NCI-H2107 treated with DMSO at 0.1 percent for 48 hours (cell line): ENCODE data around the gene SMIM44.
"Not testable (repeated sequence)": the region's sequence is repeated elsewhere in the genome, so short reads cannot be mapped to it uniquely, and the experiment has no call there.

Experiments
- DNase-seq: peaks from one replicate; lab custom pipeline; 2025; ENCODE audit not compliant: unreplicated experiment; lab: John Stamatoyannopoulos, UW

The SMIM44 gene

DNA sequence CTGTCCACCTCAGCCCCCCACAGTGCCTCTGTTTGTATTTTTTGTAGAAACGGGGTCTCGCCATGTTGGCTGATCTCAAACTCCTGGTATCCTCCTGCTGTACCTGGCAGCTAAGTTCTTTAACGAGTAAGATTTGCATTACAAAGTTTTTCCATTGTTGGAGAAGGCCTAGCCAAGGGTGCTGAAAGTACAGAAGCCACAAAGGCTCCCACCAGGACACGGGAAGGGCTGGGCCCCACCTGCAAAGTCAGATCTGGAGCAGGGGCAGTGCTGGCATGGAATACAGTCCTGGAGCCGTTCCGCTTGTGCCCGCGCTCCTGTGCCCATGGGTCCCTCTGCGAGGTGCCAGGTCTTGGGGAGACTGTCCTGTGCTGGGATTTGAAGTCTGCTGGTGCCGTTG, 35.0 kb upstream of the SMIM44 start:
- DNase-seq = no peak

DNA sequence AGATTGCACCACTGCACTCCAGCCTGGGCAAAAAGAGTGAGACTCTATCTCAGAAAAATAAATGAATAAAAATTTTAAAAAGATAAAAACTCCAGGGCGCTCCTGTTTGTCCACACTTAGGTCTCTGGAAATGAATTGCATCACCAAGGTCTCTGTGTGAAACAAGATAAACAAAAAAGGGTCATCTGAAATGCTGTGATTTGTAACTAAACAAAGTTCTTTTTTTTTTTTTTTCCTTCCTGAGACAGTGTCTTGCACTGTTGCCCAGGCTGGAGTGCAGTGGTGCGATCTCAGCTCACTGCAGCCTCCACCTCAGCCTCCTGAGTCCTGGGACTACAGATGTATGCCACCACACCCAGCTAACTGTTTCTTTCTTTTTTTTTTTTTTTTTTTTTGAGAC, 34.4 kb upstream of the SMIM44 start:
- no peak for DNase-seq

DNA sequence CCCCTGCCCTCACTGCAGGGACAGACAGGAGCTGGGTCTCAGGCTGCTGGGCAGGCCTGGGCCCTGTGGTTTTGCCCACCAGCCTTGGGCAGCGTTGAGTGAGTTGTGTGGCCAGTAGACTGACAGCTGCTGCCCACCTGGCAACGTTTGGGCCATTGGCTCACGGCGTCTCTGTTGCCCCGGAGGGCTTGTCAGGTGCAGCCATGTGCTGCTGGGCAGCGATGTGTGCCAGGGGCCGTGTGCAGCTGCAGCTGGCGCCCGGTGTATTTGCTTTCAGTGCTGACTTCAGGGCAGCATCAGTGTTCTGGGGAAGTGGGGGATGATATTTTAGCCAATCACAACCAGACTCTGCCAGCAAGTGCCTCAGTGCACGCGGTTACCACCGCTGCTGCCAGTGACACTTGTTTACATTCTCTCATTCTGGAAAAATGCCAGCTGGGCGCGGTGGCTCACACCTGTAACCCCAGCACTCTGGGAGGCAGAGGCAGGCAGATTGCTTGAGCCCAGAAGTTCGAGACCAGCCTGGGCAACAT, 33.5 kb upstream of the SMIM44 start:
- peak; percentile 72 for DNase-seq

DNA sequence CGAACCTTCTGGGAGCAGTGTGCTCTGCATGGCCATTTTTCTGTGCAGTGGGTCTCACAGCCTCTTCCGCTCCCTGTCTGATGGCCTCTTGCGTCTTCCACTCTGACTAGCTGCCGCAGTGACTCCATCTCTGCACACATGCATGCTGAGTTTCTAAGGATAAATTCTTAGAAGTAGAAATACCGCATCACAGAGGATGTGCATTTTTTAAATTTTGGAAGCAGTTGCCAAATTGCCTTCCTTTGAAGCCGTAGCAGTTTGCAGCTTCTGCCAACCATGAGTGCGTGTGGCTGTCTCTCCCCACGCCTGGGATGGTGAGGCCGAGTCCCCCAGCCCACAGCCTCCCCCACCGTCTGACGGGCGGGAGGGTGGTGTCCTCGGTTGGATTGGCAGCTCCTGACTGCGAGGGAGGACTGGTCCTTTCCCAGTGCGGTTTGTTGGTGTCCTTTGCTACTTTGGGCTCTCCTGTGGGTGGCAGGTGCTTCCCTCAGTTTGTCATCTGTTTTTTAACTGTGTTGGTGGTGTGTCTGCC, 32.7 kb upstream of the SMIM44 start:
- DNase-seq = no peak

DNA sequence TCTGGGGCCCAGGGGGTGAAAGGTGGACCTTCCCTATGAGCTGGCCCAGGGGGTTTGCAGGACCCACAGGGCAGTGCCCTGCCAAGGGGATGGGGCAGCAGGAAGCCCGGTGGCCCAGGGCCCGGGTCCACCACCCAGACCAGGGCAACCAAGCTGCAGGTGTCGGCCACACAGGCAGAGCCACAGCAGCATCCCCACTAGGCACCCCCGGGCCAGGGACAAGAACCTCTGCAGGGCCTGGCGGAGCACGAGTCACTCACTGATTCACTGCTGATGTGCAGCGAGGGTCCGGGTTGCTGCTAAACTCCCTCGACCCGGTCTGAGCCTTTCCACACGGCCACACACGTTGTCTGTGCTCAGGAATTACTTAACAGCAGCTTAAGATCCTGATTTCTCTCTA, 31.7 kb upstream of the SMIM44 start:
- no peak for DNase-seq

DNA sequence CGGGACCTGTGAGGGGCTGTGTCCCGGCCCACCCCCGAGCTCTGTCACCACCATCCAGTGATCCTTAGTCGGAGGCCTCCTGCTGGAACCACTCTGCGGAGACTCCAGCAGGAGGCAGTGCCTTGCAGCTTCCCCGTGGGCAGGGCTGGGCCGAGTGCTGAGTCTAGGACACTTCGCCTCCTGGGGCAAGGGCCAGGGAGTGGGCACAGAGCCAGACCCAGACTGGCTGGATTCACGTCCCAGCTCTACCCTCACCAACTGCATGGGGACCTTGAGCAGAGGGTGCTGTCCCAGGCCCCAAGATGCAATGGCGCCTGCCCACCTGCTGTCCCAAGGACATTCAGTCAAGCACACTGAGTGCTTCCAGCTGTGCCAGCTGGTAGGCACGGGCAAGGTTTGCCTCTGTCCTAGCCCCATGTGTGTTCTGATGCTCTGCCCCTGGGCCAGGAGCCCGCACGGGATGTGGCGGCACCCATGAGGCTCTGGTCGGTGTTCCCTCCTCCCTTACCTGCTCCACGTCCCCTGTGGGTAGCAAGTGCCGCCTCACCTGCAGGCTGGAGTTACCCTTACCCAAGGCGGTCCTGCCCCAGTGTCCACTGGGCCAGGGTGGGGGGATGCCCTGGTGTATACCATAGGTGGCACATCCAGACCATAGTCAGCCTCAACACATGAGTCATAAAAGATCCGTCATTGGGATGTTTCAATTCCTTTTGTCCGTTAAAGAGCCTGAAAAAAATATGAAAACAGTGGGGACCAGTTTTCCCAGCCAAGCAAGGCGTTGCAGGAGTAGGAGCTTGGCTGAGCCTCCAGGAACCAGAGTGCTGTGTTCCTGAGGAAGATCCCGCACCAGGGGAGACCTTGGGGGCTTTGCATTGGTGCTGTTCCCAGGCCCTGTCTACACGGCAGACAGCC, 30.2 kb upstream of the SMIM44 start:
- no peak for DNase-seq

DNA sequence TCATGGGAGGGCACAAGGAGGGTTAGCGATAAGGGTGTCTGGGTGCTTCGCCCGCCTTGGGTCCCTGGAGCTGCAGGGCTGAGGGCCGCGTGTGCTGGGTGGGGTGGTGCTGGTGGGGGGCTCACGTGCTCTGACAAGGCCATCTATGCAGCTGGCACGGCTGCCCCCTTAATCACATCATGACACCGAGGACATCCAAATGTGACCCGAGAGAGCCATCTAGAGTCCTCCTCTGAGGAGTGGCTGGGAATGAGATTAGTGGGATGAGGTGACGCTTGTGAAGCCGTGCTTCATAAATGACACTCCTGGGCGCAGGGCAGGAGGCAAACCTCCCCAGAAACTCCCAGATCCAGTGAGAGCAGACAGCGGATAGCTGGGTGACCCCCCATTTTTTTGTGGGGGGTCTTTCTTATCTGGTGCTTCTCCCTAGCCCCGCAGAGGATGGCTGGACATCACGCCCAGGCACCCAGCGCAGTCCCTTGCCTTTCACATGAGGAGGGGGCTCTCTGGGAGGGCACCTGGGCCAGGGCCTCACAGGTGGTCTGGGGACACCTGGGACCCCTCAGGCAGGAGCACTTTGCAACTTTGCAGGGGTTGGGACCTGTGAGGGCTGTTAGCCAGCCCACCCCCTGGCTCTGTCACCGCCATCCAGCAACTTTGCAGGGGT, 29.5 kb upstream of the SMIM44 start:
- no peak for DNase-seq

DNA sequence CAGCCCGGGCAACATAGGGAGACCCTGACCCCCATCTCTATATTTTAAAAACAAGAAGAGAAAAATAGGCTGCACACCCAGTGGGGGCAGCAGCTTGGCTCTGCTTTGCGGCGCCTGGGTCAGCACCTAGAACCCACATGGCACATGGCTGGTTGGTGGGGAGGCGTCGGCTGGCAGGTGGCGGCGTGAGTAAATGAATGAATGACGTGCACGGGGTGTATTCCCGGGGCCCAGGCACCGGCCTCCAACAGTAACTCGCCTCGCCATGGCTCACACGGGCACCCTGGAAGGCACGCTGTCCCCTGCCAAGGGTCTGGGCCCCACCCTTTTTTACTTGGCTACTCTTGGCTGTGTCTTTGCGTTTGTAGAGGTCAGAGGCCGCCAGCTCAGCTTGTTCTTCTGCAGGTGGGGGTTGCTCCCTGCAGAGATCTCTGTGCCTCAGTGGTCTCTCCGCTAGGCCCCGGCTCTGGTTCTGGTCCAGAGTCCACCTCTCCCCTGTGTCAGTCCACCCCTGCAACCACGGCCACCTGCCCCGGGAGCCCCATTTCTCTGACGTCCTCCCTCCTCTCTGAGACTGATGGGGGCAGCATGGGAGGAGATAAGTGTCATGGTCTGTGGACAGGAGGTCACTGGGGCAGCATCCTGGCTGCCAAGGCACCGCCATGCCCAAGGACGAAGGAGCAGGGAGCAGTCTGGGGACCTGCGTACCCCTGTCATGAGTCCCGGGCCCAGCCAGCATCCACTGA, 28.4 kb upstream of the SMIM44 start:
- no peak for DNase-seq

DNA sequence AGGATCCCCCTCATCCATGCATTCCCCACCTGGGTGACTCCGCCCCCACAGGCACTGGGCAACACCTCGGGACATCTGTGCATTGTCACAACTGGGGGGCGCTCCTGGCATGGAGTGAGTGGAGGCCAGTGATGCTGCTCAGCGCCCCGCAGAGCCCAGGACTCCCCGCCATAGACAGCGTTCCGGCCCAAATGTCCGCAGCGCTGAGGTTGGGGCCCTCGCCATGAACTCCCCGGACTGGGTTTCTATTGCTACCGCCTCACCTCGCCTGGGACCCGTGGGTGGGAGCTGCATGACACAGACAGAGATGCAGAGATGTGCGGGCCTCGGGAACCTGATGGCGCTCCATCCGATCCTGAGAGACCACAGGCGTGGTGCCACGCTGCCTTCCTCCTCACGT, 27.5 kb upstream of the SMIM44 start:
- no peak for DNase-seq

DNA sequence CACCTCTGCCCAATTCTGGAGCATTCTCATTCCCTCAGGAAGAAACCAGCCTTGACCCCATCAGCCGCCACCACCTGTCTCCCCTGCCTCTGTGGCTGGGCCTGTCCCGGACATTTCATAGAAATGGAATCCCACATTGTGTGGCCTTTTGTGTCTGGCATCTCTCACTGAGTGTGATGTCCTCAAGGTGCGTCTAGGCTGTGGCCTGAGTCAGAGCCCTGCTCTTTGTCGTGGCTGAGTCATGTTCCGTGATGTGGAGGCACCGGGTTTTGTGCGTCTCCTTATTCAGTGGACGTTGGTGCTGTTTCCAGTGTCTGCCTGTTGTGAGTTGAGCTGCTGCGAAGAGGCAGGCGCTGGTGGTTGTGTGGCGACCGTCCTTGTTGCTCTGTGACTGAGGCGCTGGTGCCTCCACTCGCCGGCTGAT, 26.3 kb upstream of the SMIM44 start:
- no peak for DNase-seq

DNA sequence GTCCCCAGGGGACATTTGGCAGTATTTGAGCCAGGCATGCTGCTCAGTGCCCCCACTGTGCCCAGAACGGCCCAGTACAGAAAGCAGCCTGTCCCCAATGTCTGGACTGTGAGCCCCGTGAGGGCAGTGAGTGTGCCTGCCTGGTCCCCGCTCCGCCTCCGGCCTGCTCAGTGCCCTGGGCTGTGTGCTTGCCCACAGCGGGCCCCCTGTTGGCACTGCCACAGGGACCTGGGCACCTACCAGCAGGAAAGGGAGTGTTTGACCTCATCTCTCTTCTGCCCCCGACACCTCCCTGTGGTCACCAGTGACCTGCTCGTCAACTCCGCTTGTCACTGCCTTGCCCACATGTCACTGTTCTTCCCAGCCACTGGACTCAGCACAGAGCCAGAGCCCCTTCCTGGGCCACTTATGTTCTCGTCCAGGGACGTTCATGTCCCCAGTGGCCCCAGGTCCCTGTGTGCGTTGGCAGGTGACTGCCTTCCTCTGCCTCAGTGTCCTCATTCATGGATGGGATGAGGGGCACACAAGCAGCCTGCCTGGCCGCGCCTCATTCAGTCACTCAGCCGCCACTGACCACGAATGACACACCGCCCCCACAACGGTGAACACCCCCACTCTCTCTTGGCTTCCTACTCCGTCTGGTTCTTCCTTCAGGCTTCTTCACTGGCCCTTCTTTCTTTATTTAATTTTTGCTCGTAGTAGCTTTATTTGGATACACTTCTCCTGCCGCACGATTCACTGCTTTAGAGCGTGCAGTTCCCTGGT, 25.7 kb upstream of the SMIM44 start:
- no peak for DNase-seq

DNA sequence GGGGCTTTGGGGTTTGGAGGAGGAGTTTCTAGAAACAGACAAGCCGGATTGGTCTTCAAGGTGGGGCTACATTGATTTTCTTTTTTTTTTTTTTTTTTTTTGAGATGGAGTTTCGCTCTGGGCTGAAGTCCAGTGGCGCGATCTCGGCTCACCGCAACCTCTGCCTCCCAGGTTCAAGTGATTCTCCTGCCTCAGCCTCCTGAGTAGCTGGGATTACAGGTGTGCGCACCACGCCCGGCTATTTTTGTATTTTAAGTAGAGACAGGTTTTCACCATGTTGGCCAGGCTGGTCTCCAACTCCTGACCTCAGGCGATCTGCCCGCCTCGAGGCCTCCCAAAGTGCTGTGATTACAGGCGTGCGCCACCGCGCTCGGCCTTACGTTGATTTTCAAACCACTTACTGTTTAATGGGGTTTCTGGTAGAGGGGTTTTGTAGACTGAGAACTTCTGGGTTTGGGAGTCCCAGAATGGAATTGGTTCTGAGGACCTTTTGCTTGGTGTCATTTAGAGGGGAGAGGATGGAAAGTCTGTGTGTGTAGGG, 24.9 kb upstream of the SMIM44 start:
- DNase-seq = not testable (repeated sequence)

DNA sequence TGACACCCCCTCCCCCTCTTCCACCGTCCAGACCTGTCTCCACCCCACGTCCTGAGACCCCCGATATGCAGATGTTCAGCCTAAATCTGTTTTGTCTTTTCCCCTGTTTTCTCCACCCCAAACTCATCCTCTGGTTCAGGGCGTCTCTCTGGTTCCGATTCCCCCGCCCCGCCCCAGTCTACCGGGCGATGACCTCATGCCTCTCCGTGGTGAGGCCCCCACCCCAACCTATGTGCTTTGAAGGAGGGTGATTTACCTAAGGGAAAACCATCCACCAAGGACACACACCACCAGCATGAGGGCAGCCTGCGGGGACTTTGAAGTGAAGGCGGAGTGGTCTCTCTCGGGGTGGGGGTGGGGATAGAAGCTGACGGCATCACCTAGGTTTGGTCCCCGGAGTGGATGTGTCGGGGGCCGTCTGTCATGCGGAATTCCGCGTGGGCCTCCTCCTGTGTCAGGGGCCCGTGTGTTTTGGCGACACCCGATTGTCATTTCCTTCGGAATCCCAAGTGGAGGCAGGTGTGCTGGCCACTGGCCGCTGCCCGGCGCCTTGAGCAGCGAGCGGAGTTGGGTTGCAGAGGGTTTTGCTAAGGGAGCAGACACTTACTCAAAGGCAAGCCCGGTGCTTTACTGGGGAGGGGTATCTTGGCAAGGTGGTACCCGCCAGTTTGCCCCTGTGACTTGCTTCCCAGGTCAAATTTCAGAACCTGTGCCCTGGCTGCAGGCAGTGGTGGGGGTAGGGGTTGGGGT, 24.3 kb upstream of the SMIM44 start:
- DNase-seq = no peak

DNA sequence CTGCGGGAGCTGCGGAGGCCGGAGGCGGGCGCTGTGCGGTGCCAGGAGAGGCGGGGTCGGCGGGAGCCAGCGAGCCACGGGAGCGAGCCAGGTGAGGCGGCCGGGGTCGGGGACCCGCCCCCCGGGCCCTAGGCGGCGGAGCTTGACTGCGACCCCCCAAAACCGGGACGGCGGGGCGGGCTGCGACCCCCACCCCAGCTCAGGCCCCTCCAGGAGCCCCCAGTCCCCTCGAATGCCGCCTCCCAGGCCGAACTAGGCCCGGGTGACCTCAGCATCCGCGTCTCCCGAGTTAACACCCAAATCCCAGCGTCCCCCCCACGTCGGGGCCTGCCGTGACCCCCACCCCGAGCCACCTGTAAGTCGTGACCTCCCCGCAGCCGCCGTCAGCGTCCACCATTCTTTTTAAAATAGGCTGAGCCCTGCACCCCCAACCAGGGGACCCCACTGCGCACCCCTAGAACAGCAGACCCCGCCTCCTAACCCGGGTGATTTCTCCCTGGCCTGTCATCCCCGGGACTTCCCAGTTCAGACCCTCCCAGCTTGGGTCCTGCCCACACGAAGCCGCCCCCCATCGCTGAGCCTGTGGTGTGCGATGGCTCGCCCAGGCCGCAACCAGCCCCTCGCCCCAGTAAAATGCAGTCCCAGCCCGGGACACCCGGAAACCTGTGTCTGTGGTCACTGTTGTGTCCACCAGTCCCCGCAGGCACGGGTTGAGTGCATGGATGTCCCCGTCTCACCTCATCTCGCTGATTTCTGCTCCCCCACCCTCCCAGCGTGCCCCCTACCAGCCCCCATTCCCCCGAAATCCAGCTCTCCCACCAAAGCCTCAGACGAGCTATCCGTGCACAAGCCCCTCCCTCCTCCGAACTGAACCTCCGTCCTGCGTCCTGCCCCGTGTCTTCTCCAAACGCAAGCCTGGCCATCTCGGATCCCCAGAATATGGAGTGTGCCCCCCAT, 23.4 kb upstream of the SMIM44 start:
- no peak for DNase-seq

DNA sequence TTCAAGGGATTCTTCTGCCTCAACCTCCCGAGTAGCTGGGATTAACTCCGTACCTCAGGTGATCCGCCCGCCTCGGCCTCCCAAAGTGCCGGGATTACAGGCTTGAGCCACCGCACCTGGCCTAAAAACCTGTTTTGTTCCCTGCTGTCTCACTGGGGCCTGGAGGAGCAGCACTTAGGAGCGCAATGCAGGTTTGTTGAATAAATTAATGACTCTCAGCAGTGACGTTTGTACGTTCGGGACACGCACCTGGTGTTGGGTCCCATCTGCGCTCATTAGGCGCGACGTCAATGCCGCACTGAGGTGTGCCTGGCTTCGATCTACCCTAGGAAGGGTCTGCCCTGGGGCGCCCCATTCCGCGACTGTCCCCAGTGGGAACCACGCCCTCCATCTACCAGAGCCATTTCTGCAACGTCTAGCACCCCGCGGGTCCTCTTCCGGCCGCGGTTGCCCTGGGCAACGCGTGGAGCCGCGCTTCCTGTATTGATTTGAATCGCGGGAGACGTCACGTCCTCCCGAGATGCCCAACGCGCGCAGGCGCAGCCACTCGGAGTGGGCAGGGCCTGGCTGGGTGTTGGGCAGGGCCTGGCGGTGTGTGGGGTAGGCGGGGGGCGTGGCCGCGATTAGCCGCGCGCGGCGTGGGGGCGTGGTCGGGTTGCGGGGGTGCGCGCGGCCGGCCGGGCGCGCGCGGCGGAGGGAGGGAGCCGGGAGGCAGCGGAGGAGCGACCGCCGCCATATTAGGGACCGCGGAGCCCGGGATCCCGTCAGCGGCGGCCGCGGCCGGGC, 22.6 kb upstream of the SMIM44 start, which contains the start of gene FZR1:
TSS of gene FZR1 (plus strand) at position 714 of the 786 bp plus-strand sequence. CDS start 16,679 bp downstream, outside the sequence.
- peak; percentile 94 for DNase-seq

DNA sequence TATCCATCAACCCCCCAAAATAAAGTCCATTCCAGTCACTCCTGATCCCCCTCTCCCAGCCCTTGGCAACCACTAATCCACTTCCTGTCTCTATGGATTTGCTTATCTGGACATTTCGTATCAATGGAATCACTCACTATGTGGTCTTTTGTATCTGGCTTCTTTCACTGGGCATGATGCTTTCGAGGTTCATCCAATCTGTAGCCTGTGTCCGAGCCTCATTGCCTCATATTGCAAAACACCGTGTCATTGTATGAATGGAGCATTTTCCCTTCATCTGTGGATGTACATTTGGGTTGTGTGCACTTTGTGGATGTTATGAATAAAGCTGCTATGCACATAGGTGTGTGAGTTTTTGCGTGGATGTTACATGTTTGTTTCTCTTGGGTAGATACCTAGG, 21.5 kb upstream of the SMIM44 start:
- no peak for DNase-seq

DNA sequence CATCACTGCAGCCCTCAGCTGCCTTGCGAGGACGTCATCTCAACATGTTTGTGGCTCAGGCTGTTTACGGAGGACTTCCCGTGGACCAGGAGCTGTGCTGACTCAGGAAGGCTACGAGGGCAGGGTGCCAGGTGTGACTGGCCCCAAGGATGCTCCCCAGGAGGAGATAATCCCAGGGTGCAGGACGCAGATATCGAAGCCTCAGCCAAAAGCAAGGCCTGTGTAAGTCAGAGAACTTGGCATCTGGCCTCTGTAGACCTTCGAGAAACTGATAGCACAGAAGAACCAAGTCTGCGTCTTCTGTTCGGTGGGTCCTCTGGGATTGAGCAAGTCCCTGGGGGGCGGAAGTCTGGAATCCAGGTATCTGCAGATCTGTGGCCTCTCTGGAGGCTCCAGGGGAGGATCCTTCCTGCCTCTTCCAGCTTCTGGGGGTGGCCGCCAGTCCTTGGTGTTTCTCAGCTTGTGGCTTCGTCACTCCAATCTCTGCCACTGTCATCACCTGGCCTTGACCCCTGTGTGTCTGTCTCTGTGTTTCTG, 19.9 kb upstream of the SMIM44 start:
- DNase-seq = no peak
